Loucy (cell line): Measurements from ENCODE around the gene EDN1.

Source experiments
- CTCF ChIP-seq: fragments of 200-600 bp; sonication (generic); conservative IDR thresholded peaks from 2 replicates; pipeline ENCODE4 v1.5.1; 2014; ENCODE audit warnings: mild to moderate bottlenecking, antibody characterized with exemption, low read length
- EZH2phosphoT487 ChIP-seq: fragments of 200-600 bp; IDR thresholded peaks from 2 replicates; pipeline ENCODE4 v1.6.1; 2018; ENCODE audit warnings: antibody characterized with exemption, mild to moderate bottlenecking, moderate library complexity, borderline replicate concordance

GRCh38 chr6:12296604-12297003 lies 6.4 kb downstream of the EDN1 start:
- no peak for TF ChIP-seq CTCF
- no peak for TF ChIP-seq EZH2phosphoT487
